C4-2B (cell line): Measurements from ENCODE around the gene RIN3.

ENCODE experiments used
- CTCF ChIP-seq: fragments of 450-650 bp; conservative IDR thresholded peaks from 2 replicates; pipeline ENCODE4 v1.5.1; 2017; ENCODE audit warnings: mild to moderate bottlenecking
- ZFX ChIP-seq: fragments of 450-650 bp; IDR thresholded peaks from 2 replicates; pipeline ENCODE4 v1.6.1; 2017

GRCh38 chr14:92637864-92638263 is 124.3 kb downstream of the RIN3 start:
- TF ChIP-seq CTCF = no peak
- no peak for TF ChIP-seq ZFX
